Endothelial cell of umbilical vein (primary cell): ENCODE results near the gene ORC1. TPM values are rescaled to one million over a fixed set of nuclear protein-coding genes. Genes with fewer than 3 reads are reported as not detected.

Source experiments
- BruUV-seq: library from RNA; stranded (reverse); fragments of 400-500 nt; replicated peaks from 2 replicates; lab custom pipeline; 2021; lab: Mats Ljungman, UMichigan
- CTCF ChIA-PET: fragments of 300-600, 350-600 bp; sonication (Branson Sonifier 250); formaldehyde crosslinking; loops from one replicate; lab custom pipeline; 2021; ENCODE audit warnings: antibody characterized with exemption, inconsistent platforms; lab: Charles Lee
- POLR2A ChIA-PET: fragments of 300-600, 350-600 bp; sonication (Branson Sonifier 250); formaldehyde crosslinking; loops from one replicate; lab custom pipeline; 2021; ENCODE audit warnings: antibody characterized with exemption, inconsistent platforms; lab: Charles Lee
- DNase-seq: peaks from one replicate; pipeline ENCODE4 v3.0.0-alpha.2; 2011; ENCODE audit warnings: low read depth, low spot score
- FAIRE-seq: peaks from 2 replicates; lab custom pipeline; 2011; peaks lifted over from hg19 to GRCh38; lab: Jason Lieb, UNC
- H2AFZ ChIP-seq: 2 replicates; pipeline ENCODE4 v1.6.0; 2012; ENCODE audit warnings: low read depth, low read length, control low read depth, inconsistent platforms
- H3K27ac ChIP-seq: 2 replicates; pipeline ENCODE4 v1.5.1; 2011; ENCODE audit warnings: low read depth, mild to moderate bottlenecking, control low read depth, low read length, moderate library complexity; ENCODE audit not compliant: insufficient read depth
- H3K27me3 ChIP-seq, 2 experiments: 2 replicates each; pipeline versions ENCODE4 v1.6.0 to v1.6.1; 2011; ENCODE audit warnings: low read length in 2 of 2, mixed read lengths in 1 of 2; ENCODE audit not compliant: control insufficient read depth in 2 of 2, insufficient read depth in 2 of 2
- H3K36me3 ChIP-seq, 2 experiments: 2 replicates in 1 of 2; 3 replicates in 1 of 2; pipeline ENCODE4 v1.5.1; 2011; ENCODE audit warnings: low read length in 2 of 2, mild to moderate bottlenecking in 1 of 2, moderate library complexity in 1 of 2; ENCODE audit not compliant: control insufficient read depth in 2 of 2, insufficient read depth in 2 of 2; ENCODE audit errors: extremely low read depth in 1 of 2
- H3K4me1 ChIP-seq: 3 replicates; pipeline ENCODE4 v1.5.1; 2011; ENCODE audit warnings: mild to moderate bottlenecking, low read length; ENCODE audit not compliant: control insufficient read depth, insufficient read depth; ENCODE audit errors: extremely low read depth
- H3K4me2 ChIP-seq: 2 replicates; pipeline ENCODE4 v1.6.1; 2011; ENCODE audit warnings: low read length, control low read depth, mixed read lengths; ENCODE audit not compliant: insufficient read depth
- H3K4me3 ChIP-seq, 3 experiments: fragments of 200-600 bp in 1 of 3; sonication (generic), shearing (Covaris generic) in 1 of 3; replicated peaks in 1 of 3; 2 replicates each; pipeline ENCODE4 v1.5.1; 2011 to 2016; ENCODE audit warnings: control low read depth in 3 of 3, low read length in 3 of 3, mild to moderate bottlenecking in 2 of 3, inconsistent platforms in 1 of 3, low read depth in 1 of 3, moderate library complexity in 1 of 3; ENCODE audit not compliant: insufficient read depth in 1 of 3
- H3K79me2 ChIP-seq: 2 replicates; pipeline ENCODE4 v1.6.0; 2012; ENCODE audit warnings: low read length, inconsistent platforms; ENCODE audit not compliant: control insufficient read depth, insufficient read depth
- H3K9ac ChIP-seq: replicated peaks from 2 replicates; pipeline ENCODE3; 2011; ENCODE audit warnings: low read length, control low read depth; ENCODE audit not compliant: insufficient read depth; ENCODE audit errors: extremely low read depth
- H3K9me1 ChIP-seq: replicated peaks from 3 replicates; pipeline ENCODE4 v1.6.0; 2011; ENCODE audit warnings: mild to moderate bottlenecking, low read length; ENCODE audit not compliant: control insufficient read depth, insufficient read depth; ENCODE audit errors: extremely low read depth
- H3K9me3 ChIP-seq: replicated peaks from 2 replicates; pipeline ENCODE4 v1.5.1; 2012; ENCODE audit warnings: low read length, inconsistent platforms; ENCODE audit not compliant: control insufficient read depth, insufficient read depth
- H4K20me1 ChIP-seq: replicated peaks from 2 replicates; pipeline ENCODE3; 2011; ENCODE audit warnings: mild to moderate bottlenecking, low read length; ENCODE audit not compliant: control insufficient read depth, insufficient read depth; ENCODE audit errors: extremely low read depth
- EZH2 ChIP-seq: IDR thresholded peaks from 2 replicates; pipeline ENCODE4 v1.6.1; 2012; ENCODE audit warnings: borderline replicate concordance, low read depth, mild to moderate bottlenecking, moderate library complexity, low read length, inconsistent platforms; ENCODE audit not compliant: severe bottlenecking
- FOS ChIP-seq: IDR thresholded peaks from 2 replicates; pipeline ENCODE4 v1.6.1; 2011; ENCODE audit warnings: mild to moderate bottlenecking, low read length, moderate library complexity, borderline replicate concordance; ENCODE audit not compliant: insufficient read depth
- GATA2 ChIP-seq: IDR thresholded peaks from 2 replicates; pipeline ENCODE4 v1.7.0; 2011; ENCODE audit warnings: low read depth, mild to moderate bottlenecking, moderate library complexity, mixed read lengths, low read length; ENCODE audit not compliant: insufficient read length, insufficient read depth
- JUN ChIP-seq: IDR thresholded peaks from 2 replicates; pipeline ENCODE4 v1.6.1; 2011; ENCODE audit warnings: borderline replicate concordance, low read depth; ENCODE audit not compliant: insufficient read length, insufficient read depth
- MYC ChIP-seq: IDR thresholded peaks from one replicate; pipeline ENCODE4 v1.6.1; 2011; ENCODE audit warnings: mild to moderate bottlenecking, low read depth, low read length
- POLR2A ChIP-seq: IDR thresholded peaks from 2 replicates; pipeline ENCODE4 v1.6.1; 2012; ENCODE audit warnings: low read depth, mild to moderate bottlenecking, control low read depth, low read length
- POLR2AphosphoS5 ChIP-seq: IDR thresholded peaks from 2 replicates; pipeline ENCODE4 v1.6.1; 2012; ENCODE audit warnings: low read depth, mild to moderate bottlenecking, control low read depth, low read length, moderate library complexity; ENCODE audit not compliant: insufficient read depth
- dilution Hi-C: fragments of 300-500 bp; cut with MboI; formaldehyde crosslinking; loops from one replicate; pipeline ENCODE4 v1.15.0; 2019; ENCODE audit warnings: low sequenced_read_pairs; ENCODE audit not compliant: extremely low pct_ligation_motif_present
- intact Hi-C: fragments of 100-400 bp; cut with micrococcal nuclease; formaldehyde crosslinking; loops from one replicate; pipeline ENCODE4 v1.10.0; 2022
- polyA plus RNA-seq, 4 experiments: library from polyadenylated mRNA; depleted of rRNA in 3 of 4; stranded (reverse) in 3 of 4; unstranded in 1 of 4; fragments of >200 nt; gene quantifications; 2 replicates each; pipeline versions ENCODE4 v1.2.1 to v1.2.3, GENCODE V29; 2011 to 2012; ENCODE audit warnings: missing spikeins in 1 of 4
- total RNA-seq: library from RNA; stranded (reverse); gene quantifications from 2 replicates; pipeline ENCODE4 v1.2.3, GENCODE V29; 2021
- TF ChIP-seq, protein P1 (sequence below), 2 donors: IDR thresholded peaks; 1 replicate in 1 of 2; 2 replicates in 1 of 2; pipeline ENCODE4 v1.5.1; 2011; ENCODE audit warnings: low read length in 2 of 2, mild to moderate bottlenecking in 2 of 2, moderate library complexity in 2 of 2, control low read depth in 1 of 2, inconsistent platforms in 1 of 2, low read depth in 1 of 2; ENCODE audit not compliant: insufficient read depth in 1 of 2; ENCODE audit errors: extremely low read depth in 1 of 2
- TF ChIP-seq, protein P2 (sequence below): IDR thresholded peaks from 2 replicates; pipeline ENCODE4 v1.6.1; 2011; ENCODE audit not compliant: insufficient read depth, insufficient read length

ORC1 gene
- total and polyA plus RNA-seq, 2 donors (not counting 3 experiments of a cell fraction or from before 2014, with no cell fraction given) = 6.5 to 12.0 TPM

DNA sequence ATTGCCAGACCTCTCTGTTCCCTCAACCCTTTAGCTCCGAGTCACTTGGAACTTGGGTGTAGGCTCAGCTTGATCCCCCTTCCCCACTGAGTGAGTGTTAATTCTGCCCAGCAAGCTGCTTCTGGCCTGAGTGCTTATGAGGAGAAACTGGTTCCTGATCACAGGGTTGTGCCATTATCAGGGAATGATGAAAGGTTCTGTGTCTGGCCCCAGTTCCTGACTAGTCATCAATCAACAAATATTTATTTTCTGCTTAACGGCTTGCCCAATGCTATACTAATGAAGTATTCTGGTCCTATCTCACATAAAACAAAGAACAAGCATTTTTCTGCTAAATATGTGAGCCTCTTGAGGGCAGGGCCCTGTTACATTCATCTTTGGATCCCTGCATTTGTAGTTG is 59.0 kb downstream of the ORC1 start:
- intact Hi-C loops = loop anchor here (5.0 kb wide), 1 partner anchor 448 kb away; no protein-coding TSS in a partner anchor
- POLR2A ChIA-PET = no interaction called here
- no peaks in the 10 kb centered on the region for H3K27me3 ChIP-seq
- no peak overlapping the region for H3K27ac ChIP-seq
- no peak overlapping the region for H3K4me2 ChIP-seq
- CTCF ChIA-PET = interaction anchor here (1.5 kb wide), 1 partner anchor 34 kb away, joined by 3 read pairs; no protein-coding TSS in a partner anchor
- no peak for DNase-seq
- no peaks in the 10 kb centered on the region for H3K9me3 ChIP-seq
- dilution Hi-C loops = no loop called here
- H4K20me1 ChIP-seq = no peaks in the 10 kb centered on the region
- no peak overlapping the region for H3K4me3 ChIP-seq
- TF ChIP-seq FOS (no peak), GATA2 (no peak), MYC (no peak), POLR2AphosphoS5 (no peak), POLR2A (no peak), EZH2 (no peak), JUN (no peak)
- TF ChIP-seq, protein P1, sequence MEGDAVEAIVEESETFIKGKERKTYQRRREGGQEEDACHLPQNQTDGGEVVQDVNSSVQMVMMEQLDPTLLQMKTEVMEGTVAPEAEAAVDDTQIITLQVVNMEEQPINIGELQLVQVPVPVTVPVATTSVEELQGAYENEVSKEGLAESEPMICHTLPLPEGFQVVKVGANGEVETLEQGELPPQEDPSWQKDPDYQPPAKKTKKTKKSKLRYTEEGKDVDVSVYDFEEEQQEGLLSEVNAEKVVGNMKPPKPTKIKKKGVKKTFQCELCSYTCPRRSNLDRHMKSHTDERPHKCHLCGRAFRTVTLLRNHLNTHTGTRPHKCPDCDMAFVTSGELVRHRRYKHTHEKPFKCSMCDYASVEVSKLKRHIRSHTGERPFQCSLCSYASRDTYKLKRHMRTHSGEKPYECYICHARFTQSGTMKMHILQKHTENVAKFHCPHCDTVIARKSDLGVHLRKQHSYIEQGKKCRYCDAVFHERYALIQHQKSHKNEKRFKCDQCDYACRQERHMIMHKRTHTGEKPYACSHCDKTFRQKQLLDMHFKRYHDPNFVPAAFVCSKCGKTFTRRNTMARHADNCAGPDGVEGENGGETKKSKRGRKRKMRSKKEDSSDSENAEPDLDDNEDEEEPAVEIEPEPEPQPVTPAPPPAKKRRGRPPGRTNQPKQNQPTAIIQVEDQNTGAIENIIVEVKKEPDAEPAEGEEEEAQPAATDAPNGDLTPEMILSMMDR (IDR thresholded peaks at IDR 0.05; ENCODE audit: extremely low read depth in 1 of 2, insufficient read depth in 1 of 2, low read depth in 1 of 2, low read length in 2 of 2) = no peak
- TF ChIP-seq, protein P2, sequence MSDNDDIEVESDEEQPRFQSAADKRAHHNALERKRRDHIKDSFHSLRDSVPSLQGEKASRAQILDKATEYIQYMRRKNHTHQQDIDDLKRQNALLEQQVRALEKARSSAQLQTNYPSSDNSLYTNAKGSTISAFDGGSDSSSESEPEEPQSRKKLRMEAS = no peak
- H3K79me2 ChIP-seq = no peaks in the 10 kb centered on the region
- FAIRE-seq = no peak
- no TSS peak for BruUV-seq
- H3K9ac ChIP-seq = no peak overlapping the region
- no peak overlapping the region for H2AFZ ChIP-seq
- peaks cover 0 to 2% of the 10 kb centered on the region in 2 experiments for H3K36me3 ChIP-seq
- H3K4me1 ChIP-seq = no peaks in the 10 kb centered on the region
- H3K9me1 ChIP-seq = no peaks in the 10 kb centered on the region
